ENCODE measurements around the gene FCHO1.

DNA sequence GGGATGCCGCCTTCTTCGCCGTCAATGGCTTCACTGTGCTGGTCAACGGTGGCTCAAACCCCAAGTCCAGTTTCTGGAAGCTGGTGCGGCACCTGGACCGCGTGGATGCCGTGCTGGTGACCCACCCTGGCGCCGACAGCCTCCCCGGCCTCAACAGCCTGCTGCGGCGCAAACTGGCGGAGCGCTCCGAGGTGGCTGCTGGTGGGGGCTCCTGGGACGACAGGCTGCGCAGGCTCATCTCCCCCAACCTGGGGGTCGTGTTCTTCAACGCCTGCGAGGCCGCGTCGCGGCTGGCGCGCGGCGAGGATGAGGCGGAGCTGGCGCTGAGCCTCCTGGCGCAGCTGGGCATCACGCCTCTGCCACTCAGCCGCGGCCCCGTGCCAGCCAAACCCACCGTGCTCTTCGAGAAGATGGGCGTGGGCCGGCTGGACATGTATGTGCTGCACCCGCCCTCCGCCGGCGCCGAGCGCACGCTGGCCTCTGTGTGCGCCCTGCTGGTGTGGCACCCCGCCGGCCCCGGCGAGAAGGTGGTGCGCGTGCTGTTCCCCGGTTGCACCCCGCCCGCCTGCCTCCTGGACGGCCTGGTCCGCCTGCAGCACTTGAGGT, 25.0 kb upstream of the FCHO1 start:
- TF ChIP-seq CTCF (IDR thresholded peaks at IDR 0.05): no peak
- TF ChIP-seq POLR2A (IDR thresholded peaks at IDR 0.05): no peak

All from uterus (tissue), 2 donors.